Measurements from ENCODE around the gene DUS4L. TPM values are rescaled to one million over a fixed set of nuclear protein-coding genes. Genes with fewer than 3 reads are reported as not detected.
A peak's percentile ranks its signal among the peaks of the same experiment; 100 is the strongest.

DUS4L gene
- total RNA-seq, 4 donors from 2014 or later: 5.3 to 10.2 (median 8.5) TPM

DNA sequence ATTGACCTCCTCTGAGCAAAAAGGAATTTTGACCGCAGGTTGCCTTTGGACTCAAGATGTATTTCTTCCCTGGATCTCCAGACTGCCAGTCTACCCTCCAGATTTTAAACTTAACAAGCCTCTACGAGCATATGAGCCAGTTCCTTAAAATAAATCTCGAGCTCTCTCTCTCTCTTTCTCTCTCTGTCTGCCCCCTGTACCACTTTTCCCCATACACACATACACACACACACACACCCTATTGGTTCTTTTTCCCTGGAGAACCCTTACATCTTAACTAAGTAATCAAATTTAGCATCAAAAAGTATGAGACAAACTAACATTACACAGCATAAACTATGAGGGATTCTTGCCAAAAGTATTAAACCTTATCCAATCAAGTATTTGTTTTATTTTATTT is 27.6 kb downstream of the DUS4L start:
- no peak overlapping the region for H3K4me3 ChIP-seq
- TF ChIP-seq, protein P1, sequence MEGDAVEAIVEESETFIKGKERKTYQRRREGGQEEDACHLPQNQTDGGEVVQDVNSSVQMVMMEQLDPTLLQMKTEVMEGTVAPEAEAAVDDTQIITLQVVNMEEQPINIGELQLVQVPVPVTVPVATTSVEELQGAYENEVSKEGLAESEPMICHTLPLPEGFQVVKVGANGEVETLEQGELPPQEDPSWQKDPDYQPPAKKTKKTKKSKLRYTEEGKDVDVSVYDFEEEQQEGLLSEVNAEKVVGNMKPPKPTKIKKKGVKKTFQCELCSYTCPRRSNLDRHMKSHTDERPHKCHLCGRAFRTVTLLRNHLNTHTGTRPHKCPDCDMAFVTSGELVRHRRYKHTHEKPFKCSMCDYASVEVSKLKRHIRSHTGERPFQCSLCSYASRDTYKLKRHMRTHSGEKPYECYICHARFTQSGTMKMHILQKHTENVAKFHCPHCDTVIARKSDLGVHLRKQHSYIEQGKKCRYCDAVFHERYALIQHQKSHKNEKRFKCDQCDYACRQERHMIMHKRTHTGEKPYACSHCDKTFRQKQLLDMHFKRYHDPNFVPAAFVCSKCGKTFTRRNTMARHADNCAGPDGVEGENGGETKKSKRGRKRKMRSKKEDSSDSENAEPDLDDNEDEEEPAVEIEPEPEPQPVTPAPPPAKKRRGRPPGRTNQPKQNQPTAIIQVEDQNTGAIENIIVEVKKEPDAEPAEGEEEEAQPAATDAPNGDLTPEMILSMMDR (IDR thresholded peaks at IDR 0.05): no peak
- no peak for TF ChIP-seq EP300 (IDR thresholded peaks at IDR 0.05)
- TF ChIP-seq POLR2A (IDR thresholded peaks at IDR 0.05): no peak
- DNase-seq (ENCODE audit: low spot score in 2 of 2): no peak
- peaks cover 0 to 24% (median 0%) of the 10 kb centered on the region in 3 donors for H3K36me3 ChIP-seq
- no peak overlapping the region for H3K27ac ChIP-seq
- no peaks in the 10 kb centered on the region for H3K9me3 ChIP-seq
- H3K4me1 ChIP-seq: peaks cover 0 to 11% (median 0%) of the 10 kb centered on the region in 4 donors
- 69 to 74% methylated on average over 3 of the region's 3 CpGs for WGBS, 2 donors
- no peaks in the 10 kb centered on the region for H3K27me3 ChIP-seq

DNA sequence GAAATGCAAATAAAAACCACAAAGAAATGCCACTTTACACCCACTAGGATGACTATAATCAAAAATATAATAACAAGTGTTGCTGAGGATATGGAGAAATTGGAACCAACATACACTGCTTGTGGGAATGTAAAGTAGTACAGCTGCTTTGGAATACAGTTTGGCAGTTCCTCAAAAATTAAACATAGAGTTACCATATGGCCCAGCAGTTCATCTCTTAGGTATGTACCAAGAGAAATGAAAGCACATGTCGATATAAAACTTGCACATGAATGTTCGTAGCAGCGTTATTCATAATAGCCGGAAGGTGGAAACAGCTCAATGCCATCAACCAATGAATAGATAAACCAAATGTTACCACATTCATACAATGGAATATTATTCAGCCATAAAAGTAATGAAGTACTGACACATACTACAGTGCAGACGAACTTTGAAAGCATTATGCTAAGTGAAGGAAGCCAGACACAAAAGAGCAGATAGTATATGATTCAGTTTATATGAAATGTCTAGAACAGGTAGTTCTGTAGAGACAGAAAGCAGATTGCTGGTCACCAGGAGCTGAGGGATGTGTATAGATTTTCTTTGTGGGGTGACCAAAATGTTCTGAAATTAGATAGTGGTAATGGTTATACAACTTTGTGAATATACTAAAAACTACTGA is 28.7 kb downstream of the DUS4L start:
- Histone ChIP-seq H3K27me3 (no peaks in the 10 kb centered on the region), H3K36me3 (peaks cover 0 to 23% (median 0%) of the 10 kb centered on the region in 3 donors), H3K27ac (peak overlapping the region in 1 of 4 donors; percentile 53), H3K4me1 (peaks cover 0 to 11% (median 0%) of the 10 kb centered on the region in 4 donors), H3K9me3 (no peaks in the 10 kb centered on the region), H3K4me3 (no peak overlapping the region)
- TF ChIP-seq EP300 (IDR thresholded peaks at IDR 0.05) (no peak), POLR2A (IDR thresholded peaks at IDR 0.05) (no peak)
- TF ChIP-seq, protein P1 (IDR thresholded peaks at IDR 0.05): no peak
- DNase-seq (ENCODE audit: low spot score in 2 of 2): no peak
- WGBS, 2 donors: 93% methylated on average over 5 of the region's 5 CpGs

DNA sequence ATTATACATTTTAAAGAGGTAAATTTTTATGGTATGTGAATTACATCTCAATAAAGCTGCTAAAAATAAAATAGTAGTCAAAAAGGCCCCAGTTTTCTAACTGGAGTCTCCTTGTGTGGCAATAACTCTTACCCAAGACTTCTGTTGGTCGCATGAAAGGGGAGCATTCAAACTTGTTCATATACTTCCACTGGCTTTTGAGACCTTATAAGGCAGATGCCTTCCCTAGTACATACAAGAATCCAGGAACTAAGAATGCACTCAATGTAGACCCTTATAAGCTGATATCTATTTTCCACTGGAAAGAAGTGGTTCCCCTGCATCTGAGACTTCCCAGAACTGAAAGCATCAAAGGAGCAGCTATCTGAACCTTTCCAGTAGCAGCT is 29.2 kb downstream of the DUS4L start:
- DNase-seq (ENCODE audit: low spot score in 2 of 2): no peak
- TF ChIP-seq, protein P1 (IDR thresholded peaks at IDR 0.05): no peak
- TF ChIP-seq POLR2A (IDR thresholded peaks at IDR 0.05) (no peak), EP300 (IDR thresholded peaks at IDR 0.05) (no peak)
- Histone ChIP-seq H3K27me3 (no peaks in the 10 kb centered on the region), H3K4me1 (peaks cover 0 to 11% (median 0%) of the 10 kb centered on the region in 4 donors), H3K4me3 (no peak overlapping the region), H3K9me3 (no peaks in the 10 kb centered on the region), H3K27ac (peak overlapping the region in 1 of 4 donors; percentile 53), H3K36me3 (peaks cover 0 to 29% (median 0%) of the 10 kb centered on the region in 3 donors)
- 58 to 65% methylated on average over 1 of the region's 1 CpG for WGBS, 2 donors

DNA sequence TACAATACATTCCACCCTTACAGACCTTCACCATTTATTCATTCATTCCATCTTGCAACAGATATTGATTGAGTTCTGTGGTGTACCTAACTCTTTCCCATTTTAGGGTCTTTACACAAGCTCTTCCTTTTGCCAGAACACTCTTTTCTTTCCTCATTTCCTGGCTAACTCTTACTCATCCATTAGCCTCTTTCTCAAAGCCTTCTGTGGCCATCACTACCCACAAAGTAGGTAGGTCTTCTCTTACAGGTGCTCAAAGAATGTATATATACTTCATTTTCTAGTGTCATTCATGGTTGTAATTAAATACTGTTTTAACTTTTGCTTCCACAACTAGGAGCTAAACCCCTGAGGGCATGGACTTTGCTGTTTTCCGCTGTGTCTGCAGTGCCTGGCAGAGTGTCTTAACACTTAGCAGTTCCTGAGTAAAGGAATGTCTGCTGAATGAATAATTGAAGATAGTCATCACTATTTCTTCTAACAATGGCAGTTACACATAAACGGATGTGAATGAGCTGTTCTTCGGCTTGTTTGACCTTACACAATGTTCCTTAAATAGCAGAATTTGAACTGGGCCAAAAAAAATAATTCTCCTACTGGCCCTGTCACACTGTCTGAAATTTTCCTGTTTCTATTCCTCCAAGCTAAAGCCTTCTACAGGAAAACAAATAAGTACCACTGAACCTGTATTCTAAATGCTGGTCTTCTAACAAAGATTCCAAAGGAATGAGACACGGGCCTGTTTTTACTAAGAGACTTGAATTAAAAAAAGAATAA is 31.4 kb downstream of the DUS4L start:
- peak overlapping the region in 2 of 4 donors; percentile 38 to 76 for H3K27ac ChIP-seq
- TF ChIP-seq, protein P1 (IDR thresholded peaks at IDR 0.05): no peak
- no peak for TF ChIP-seq POLR2A (IDR thresholded peaks at IDR 0.05)
- TF ChIP-seq EP300 (IDR thresholded peaks at IDR 0.05): peak in 1 of 2 donors; percentile 57
- no peak overlapping the region for H3K4me3 ChIP-seq
- DNase-seq (ENCODE audit: low spot score in 2 of 2): no peak
- H3K27me3 ChIP-seq: no peaks in the 10 kb centered on the region
- H3K9me3 ChIP-seq: no peaks in the 10 kb centered on the region
- peaks cover 0 to 11% (median 0%) of the 10 kb centered on the region in 4 donors for H3K4me1 ChIP-seq
- 25 to 26% methylated on average over 4 of the region's 4 CpGs for WGBS, 2 donors
- H3K36me3 ChIP-seq: peaks cover 0 to 27% (median 0%) of the 10 kb centered on the region in 3 donors

All from tibial nerve (tissue), 4 donors.